Spleen (tissue), 7 donors: ENCODE results near the gene PFKP.

Source experiments
- POLR2A ChIP-seq, 3 donors: fragments of 450-650 bp; IDR thresholded peaks; one replicate each; pipeline ENCODE4 v1.5.1; 2017; ENCODE audit warnings: antibody characterized with exemption in 3 of 3, mild to moderate bottlenecking in 1 of 3
- POLR2AphosphoS5 ChIP-seq, 3 donors: sonication (generic); formaldehyde crosslinking; IDR thresholded peaks; one replicate each; pipeline ENCODE4 v1.5.1; 2017; ENCODE audit warnings: antibody characterized with exemption in 3 of 3
- TF ChIP-seq, protein P1 (sequence below), 11 experiments: fragments of 200-600 bp in 7 of 11; fragments of 450-650 bp in 4 of 11; sonication (generic) in 4 of 11; IDR thresholded peaks in 8 of 11; conservative IDR thresholded peaks in 3 of 11; 1 replicate in 7 of 11; 2 replicates in 4 of 11; pipeline versions ENCODE4 v1.4.0 to v1.8.0; 2016 to 2021; ENCODE audit warnings: antibody characterized with exemption in 11 of 11, inconsistent platforms in 4 of 11, mild to moderate bottlenecking in 1 of 11
- donor health status: DM: no; HTN: no; CAD: no; lungs with moderate emphysema.
- donor health status: DM: no; HTN: no; CAD: no.
- donor health status: DM: no; HTN: no; CAD: no.

DNA sequence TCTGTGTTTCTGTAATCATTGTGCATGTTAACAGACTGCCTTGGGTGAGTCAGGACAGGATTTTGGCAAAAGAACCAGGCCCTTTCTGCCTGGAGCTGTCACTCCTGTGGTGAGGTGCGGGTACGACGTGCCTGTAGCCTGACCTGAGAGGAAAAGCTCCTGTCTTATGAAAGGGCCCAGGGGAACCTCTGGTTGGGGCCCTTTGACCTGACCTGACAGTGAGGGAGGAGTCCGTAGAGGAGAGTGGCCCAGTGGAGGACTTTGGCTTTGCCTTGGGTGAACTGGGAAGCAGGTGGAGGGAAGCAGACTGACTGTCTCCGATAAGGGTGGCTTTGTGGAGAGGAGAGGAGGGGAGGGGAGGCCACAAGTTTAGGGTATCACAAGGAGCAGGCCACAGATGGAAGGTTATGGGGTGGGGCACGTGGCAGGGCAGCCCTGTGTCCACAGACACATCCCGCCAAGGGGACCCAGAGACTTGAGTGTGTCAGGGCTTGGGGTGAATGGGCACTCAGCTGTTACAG is 6.9 kb downstream of the PFKP start:
- TF ChIP-seq, protein P1, sequence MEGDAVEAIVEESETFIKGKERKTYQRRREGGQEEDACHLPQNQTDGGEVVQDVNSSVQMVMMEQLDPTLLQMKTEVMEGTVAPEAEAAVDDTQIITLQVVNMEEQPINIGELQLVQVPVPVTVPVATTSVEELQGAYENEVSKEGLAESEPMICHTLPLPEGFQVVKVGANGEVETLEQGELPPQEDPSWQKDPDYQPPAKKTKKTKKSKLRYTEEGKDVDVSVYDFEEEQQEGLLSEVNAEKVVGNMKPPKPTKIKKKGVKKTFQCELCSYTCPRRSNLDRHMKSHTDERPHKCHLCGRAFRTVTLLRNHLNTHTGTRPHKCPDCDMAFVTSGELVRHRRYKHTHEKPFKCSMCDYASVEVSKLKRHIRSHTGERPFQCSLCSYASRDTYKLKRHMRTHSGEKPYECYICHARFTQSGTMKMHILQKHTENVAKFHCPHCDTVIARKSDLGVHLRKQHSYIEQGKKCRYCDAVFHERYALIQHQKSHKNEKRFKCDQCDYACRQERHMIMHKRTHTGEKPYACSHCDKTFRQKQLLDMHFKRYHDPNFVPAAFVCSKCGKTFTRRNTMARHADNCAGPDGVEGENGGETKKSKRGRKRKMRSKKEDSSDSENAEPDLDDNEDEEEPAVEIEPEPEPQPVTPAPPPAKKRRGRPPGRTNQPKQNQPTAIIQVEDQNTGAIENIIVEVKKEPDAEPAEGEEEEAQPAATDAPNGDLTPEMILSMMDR (IDR thresholded peaks at IDR 0.05 in 8 of 11, conservative IDR thresholded peaks at IDR 0.05 in 3 of 11): no peak
- TF ChIP-seq POLR2AphosphoS5 (IDR thresholded peaks at IDR 0.05): no peak
- no peak for TF ChIP-seq POLR2A (IDR thresholded peaks at IDR 0.05)
